GM12878 (cell line): ENCODE measurements around the gene PPFIA3. TPM values are rescaled to one million over a fixed set of nuclear protein-coding genes. Genes with fewer than 3 reads are reported as not detected.

Experiments used
- ATAC-seq: fragments of 200-7000 bp; cut with Tn5 transposase; 3 replicates; pipeline ENCODE4 v1.9.1; 2020; ENCODE audit warnings: mild to moderate bottlenecking, moderate library complexity
- BruUV-seq: library from RNA; stranded (reverse); fragments of 400-500 nt; replicated peaks from 2 replicates; lab custom pipeline; 2021; lab: Mats Ljungman, UMichigan
- CTCF ChIA-PET: fragments of 300-600 bp; sonication (Branson Sonifier 250); formaldehyde crosslinking; extraction: SDS; loops from one replicate; lab custom pipeline; 2021; ENCODE audit warnings: inconsistent platforms; lab: Yijun Ruan, JAX
- POLR2A ChIA-PET: fragments of 350-600 bp; formaldehyde crosslinking; extraction: SDS; loops from one replicate; lab custom pipeline; 2021; ENCODE audit warnings: inconsistent platforms; lab: Charles Lee
- RAD21 ChIA-PET: fragments of 300-600 bp; sonication (Branson Sonifier 250); formaldehyde crosslinking; loops from one replicate; lab custom pipeline; 2023; ENCODE audit warnings: antibody characterized with exemption; ENCODE audit not compliant: unreplicated experiment; lab: Charles Lee
- SMC1A ChIA-PET: fragments of 300-600 bp; sonication (Branson Sonifier 250); formaldehyde crosslinking; loops from one replicate; lab custom pipeline; 2023; ENCODE audit not compliant: unreplicated experiment, uncharacterized antibody; lab: Charles Lee
- DNase-seq: peaks from one replicate; pipeline ENCODE4 v3.0.0-alpha.2; 2011; ENCODE audit warnings: low read depth, low spot score
- FAIRE-seq: peaks from 3 replicates; lab custom pipeline; 2011; peaks lifted over from hg19 to GRCh38; lab: Jason Lieb, UNC
- H2AFZ ChIP-seq: 2 replicates; pipeline ENCODE4 v1.6.0; 2011; ENCODE audit warnings: low read depth, low read length, control low read depth; ENCODE audit not compliant: control insufficient read depth
- H3K27ac ChIP-seq: 2 replicates; pipeline ENCODE4 v1.5.1; 2011; ENCODE audit warnings: control low read depth; ENCODE audit not compliant: control insufficient read depth, insufficient read depth
- H3K27me3 ChIP-seq, 2 experiments: replicated peaks in 1 of 2; 2 replicates each; pipeline versions ENCODE4 v1.6.0 to v1.6.1; 2011; ENCODE audit warnings: low read length in 1 of 2; ENCODE audit not compliant: control insufficient read depth in 2 of 2, insufficient read depth in 2 of 2
- H3K36me3 ChIP-seq, 2 experiments: 2 replicates each; pipeline ENCODE4 v1.5.1; 2011; ENCODE audit warnings: low read length in 1 of 2; ENCODE audit not compliant: control insufficient read depth in 2 of 2, insufficient read depth in 2 of 2
- H3K4me1 ChIP-seq: 2 replicates; pipeline ENCODE4 v1.6.1; 2011; ENCODE audit warnings: mild to moderate bottlenecking, low read length, moderate library complexity, mixed read lengths; ENCODE audit not compliant: control insufficient read depth, insufficient read depth
- H3K4me2 ChIP-seq: 2 replicates; pipeline ENCODE4 v1.6.0; 2011; ENCODE audit warnings: control low read depth; ENCODE audit not compliant: control insufficient read depth, insufficient read depth
- H3K4me3 ChIP-seq: fragments of 200-600 bp; sonication (generic); 2 replicates; pipeline ENCODE4 v1.5.1; 2016
- H3K79me2 ChIP-seq: 2 replicates; pipeline ENCODE4 v1.6.0; 2011; ENCODE audit warnings: low read length; ENCODE audit not compliant: control insufficient read depth, insufficient read depth
- H3K9ac ChIP-seq: 2 replicates; pipeline ENCODE4 v1.8.0; 2011; ENCODE audit warnings: low read length, control low read depth, mixed read lengths; ENCODE audit not compliant: control insufficient read depth, insufficient read depth
- H3K9me3 ChIP-seq: replicated peaks from 3 replicates; pipeline ENCODE4 v1.5.1; 2011; ENCODE audit warnings: mild to moderate bottlenecking, low read length; ENCODE audit not compliant: control insufficient read depth, insufficient read depth
- H4K20me1 ChIP-seq: 2 replicates; pipeline ENCODE4 v1.6.0; 2011; ENCODE audit not compliant: control insufficient read depth, insufficient read depth
- CHD1 ChIP-seq: IDR thresholded peaks from 2 replicates; pipeline ENCODE4 v1.6.1; 2012; ENCODE audit warnings: low read depth, low read length, improper control_type of control experiment
- EED ChIP-seq: sonication (generic); IDR thresholded peaks from 2 replicates; pipeline ENCODE4 v1.6.1; 2016; ENCODE audit warnings: antibody characterized with exemption, low read depth
- FOS ChIP-seq: IDR thresholded peaks from 3 replicates; pipeline ENCODE4 v1.6.1; 2011; ENCODE audit warnings: borderline replicate concordance; ENCODE audit not compliant: insufficient read length; ENCODE audit errors: extremely low read depth
- FOXK2 ChIP-seq: fragments of 450-650 bp; IDR thresholded peaks from 2 replicates; pipeline ENCODE4 v1.6.1; 2017; ENCODE audit warnings: mild to moderate bottlenecking, moderate library complexity
- FOXM1 ChIP-seq: IDR thresholded peaks from 2 replicates; pipeline ENCODE4 v1.6.1; 2012; ENCODE audit warnings: low read depth, mild to moderate bottlenecking, inconsistent platforms, low read length, moderate library complexity
- NFXL1 ChIP-seq: fragments of 450-650 bp; IDR thresholded peaks from 2 replicates; pipeline ENCODE4 v1.6.1; 2017; ENCODE audit warnings: antibody characterized with exemption, mild to moderate bottlenecking, borderline replicate concordance
- NR2F1 ChIP-seq: fragments of 450-650 bp; conservative IDR thresholded peaks from 2 replicates; pipeline ENCODE4 v1.6.1; 2017; ENCODE audit warnings: mild to moderate bottlenecking
- PRDM15 ChIP-seq: fragments of 450-650 bp; formaldehyde crosslinking; IDR thresholded peaks from 2 replicates; pipeline ENCODE4 v1.4.0; 2020; ENCODE audit warnings: mild to moderate bottlenecking, moderate library complexity
- SMAD5 ChIP-seq: IDR thresholded peaks from 2 replicates; pipeline ENCODE4 v1.6.1; 2016; ENCODE audit warnings: antibody characterized with exemption, low read depth
- WRNIP1 ChIP-seq: IDR thresholded peaks from 2 replicates; pipeline ENCODE4 v1.6.1; 2011; ENCODE audit warnings: low read depth, low read length, improper control_type of control experiment, borderline replicate concordance
- ZSCAN29 ChIP-seq: fragments of 450-650 bp; IDR thresholded peaks from 2 replicates; pipeline ENCODE4 v1.6.1; 2017; ENCODE audit warnings: mild to moderate bottlenecking, moderate library complexity
- WGBS: methylation state at CpG from one replicate; pipeline ENCODE4 v1.1.6; 2016; ENCODE audit warnings: low lambda C conversion rate; ENCODE audit not compliant: insufficient replicate concordance, insufficient coverage; ENCODE audit errors: missing lambda C conversion rate; 5-methylcytosine and 5-hydroxymethylcytosine counted together
- in situ Hi-C: fragments of 300-500 bp; cut with MboI; formaldehyde crosslinking; loops from 9 replicates; pipeline ENCODE4 v1.14.3; 2018; ENCODE audit warnings: mixed read lengths
- intact Hi-C: fragments of 100-400 bp; cut with micrococcal nuclease; formaldehyde crosslinking; loops from one replicate; pipeline ENCODE4 v1.14.2; 2022; ENCODE audit not compliant: unreplicated experiment
- polyA plus RNA-seq, 11 experiments: library from polyadenylated mRNA; depleted of rRNA in 4 of 11; unstranded in 6 of 11; stranded (reverse) in 5 of 11; fragments of >200 nt; fragmentation: Nextera tagmentation in 4 of 11; fragmentation: Illumina TruSeq in 1 of 11; extraction: Ambion mirVana in 4 of 11; extraction: Trizol in 1 of 11; gene quantifications; 1 replicate in 1 of 11; 2 replicates in 10 of 11; pipeline versions ENCODE4 v1.2.1 to v1.2.3, GENCODE V29; 2011 to 2016; ENCODE audit warnings: inconsistent platforms in 2 of 11, missing spikeins in 2 of 11, low read depth in 1 of 11
- total RNA-seq, 4 experiments: library from RNA; depleted of rRNA in 3 of 4; stranded (reverse); fragments of >200 nt in 3 of 4; fragmentation: Illumina TruSeq in 1 of 4; extraction: Trizol in 1 of 4; gene quantifications; 2 replicates each; pipeline versions ENCODE4 v1.2.1 to v1.2.3, GENCODE V29; 2013 to 2021

The PPFIA3 gene
- total and polyA plus RNA-seq, 10 of the 15 experiments (the other 5 are each of a cell fraction or from before 2014, with no cell fraction given) = 0.11 to 1.7 (median 0.73) TPM; not detected in 3

DNA sequence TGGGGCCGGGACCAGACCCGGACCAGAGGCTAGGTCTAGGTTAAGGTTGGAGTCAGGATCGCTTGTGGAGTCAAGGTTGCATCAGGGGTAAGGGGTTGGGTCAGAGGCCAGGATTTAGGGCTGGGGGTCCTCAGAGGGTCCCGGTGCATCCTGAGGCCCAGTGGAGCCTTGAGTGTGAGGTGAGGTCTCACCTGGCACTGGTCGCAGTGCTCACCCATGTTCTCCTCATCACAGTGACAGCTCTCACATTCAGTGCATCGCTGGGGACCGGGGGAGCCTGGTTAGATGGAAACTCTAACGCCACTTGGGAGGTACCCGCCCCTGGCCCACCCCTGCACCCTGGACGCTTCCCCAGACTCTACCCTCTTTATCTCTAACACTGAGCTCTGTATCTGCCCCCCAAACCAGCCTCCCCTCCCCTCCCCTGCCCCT lies 32.8 kb downstream of the PPFIA3 start:
- RAD21 ChIA-PET = no interaction called here
- SMC1A ChIA-PET = interaction anchor here (0.6 kb wide), 1 partner anchor 1346 kb away, joined by 3 read pairs; no protein-coding TSS in a partner anchor
- no peak overlapping the region for H3K4me3 ChIP-seq
- H3K4me2 ChIP-seq = no peak overlapping the region
- no peak overlapping the region for H3K9ac ChIP-seq
- H3K36me3 ChIP-seq = no peaks in the 10 kb centered on the region
- H3K4me1 ChIP-seq = peaks cover 10% of the 10 kb centered on the region
- POLR2A ChIA-PET = no interaction called here
- peaks cover 6 to 22% of the 10 kb centered on the region in 2 experiments for H3K27me3 ChIP-seq
- 23% methylated on average over 10 of the region's 10 CpGs for WGBS
- no TSS peak for BruUV-seq
- peaks cover 4% of the 10 kb centered on the region; the same call in 2 of the 3 replicates for H3K9me3 ChIP-seq
- TF ChIP-seq EED (no peak), SMAD5 (no peak), CHD1 (no peak), NR2F1 (no peak), FOXM1 (no peak), WRNIP1 (no peak)
- no peaks in the 10 kb centered on the region for H3K79me2 ChIP-seq
- no peaks in the 10 kb centered on the region for H4K20me1 ChIP-seq
- in situ Hi-C loops = no loop called here
- no peak for DNase-seq
- no peak overlapping the region for H2AFZ ChIP-seq
- ATAC-seq = no peak
- no peak for FAIRE-seq
- CTCF ChIA-PET = no interaction called here
- intact Hi-C loops = no loop called here
- no peak overlapping the region for H3K27ac ChIP-seq

DNA sequence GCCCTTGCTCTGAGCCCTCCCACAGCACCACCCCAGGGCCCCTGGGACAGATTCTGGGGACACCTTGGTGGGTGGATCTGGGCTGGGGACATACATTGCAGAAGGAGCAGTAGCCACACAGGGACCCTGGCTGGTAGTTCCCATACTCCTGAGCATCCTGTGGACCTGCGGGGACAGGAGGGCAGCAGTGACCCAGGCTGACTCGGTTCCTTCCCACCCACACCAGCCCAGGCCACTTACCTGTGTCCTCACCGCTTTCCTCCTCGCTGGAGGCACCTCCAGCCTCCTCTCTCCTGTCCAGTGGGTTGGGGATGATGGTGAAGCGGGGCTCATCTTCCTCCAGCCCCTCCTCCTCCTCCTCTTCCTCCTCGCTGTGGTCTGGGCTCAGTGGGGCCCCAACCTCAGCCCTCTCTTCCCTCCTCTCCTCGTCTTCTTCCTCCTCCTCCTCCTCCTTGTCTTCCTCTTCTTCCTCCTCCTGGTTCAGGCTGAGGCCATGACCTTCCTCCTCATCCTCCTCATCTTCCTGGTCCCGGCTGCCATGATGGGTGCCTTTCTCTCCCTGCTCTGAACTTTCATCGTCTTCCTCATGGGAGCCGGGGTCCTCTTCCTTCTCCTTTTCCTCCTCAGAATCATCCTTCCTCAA lies 33.9 kb downstream of the PPFIA3 start:
- no peak for TF ChIP-seq FOS
- TF ChIP-seq ZSCAN29 = no peak
- no peak for TF ChIP-seq NFXL1
- TF ChIP-seq FOXK2 = no peak
- no peak for TF ChIP-seq PRDM15 (CRISPR knock-in tag)
- TF ChIP-seq, all 136 proteins: peak for 0
- no peak for FAIRE-seq
- H3K9me3 ChIP-seq = peaks cover 4% of the 10 kb centered on the region; the same call in 2 of the 3 replicates
- no peak overlapping the region for H2AFZ ChIP-seq
- H3K4me1 ChIP-seq = peaks cover 10% of the 10 kb centered on the region
- DNase-seq = no peak
- no TSS peak for BruUV-seq
- ATAC-seq = no peak
- peaks cover 6 to 27% of the 10 kb centered on the region in 2 experiments for H3K27me3 ChIP-seq
- no peak overlapping the region for H3K4me3 ChIP-seq
- 33% methylated on average over 10 of the region's 10 CpGs for WGBS
- no peak overlapping the region for H3K9ac ChIP-seq
- in situ Hi-C loops (no loop called here), intact Hi-C loops (no loop called here)
- H3K36me3 ChIP-seq = no peaks in the 10 kb centered on the region
- no peak overlapping the region for H3K4me2 ChIP-seq
- SMC1A ChIA-PET = no interaction called here
- POLR2A ChIA-PET = no interaction called here
- H3K79me2 ChIP-seq = no peaks in the 10 kb centered on the region
- CTCF ChIA-PET = no interaction called here
- no peak overlapping the region for H3K27ac ChIP-seq
- no peaks in the 10 kb centered on the region for H4K20me1 ChIP-seq
- RAD21 ChIA-PET = no interaction called here
